ENCODE data around the gene CRIM1.

CRIM1 gene

DNA sequence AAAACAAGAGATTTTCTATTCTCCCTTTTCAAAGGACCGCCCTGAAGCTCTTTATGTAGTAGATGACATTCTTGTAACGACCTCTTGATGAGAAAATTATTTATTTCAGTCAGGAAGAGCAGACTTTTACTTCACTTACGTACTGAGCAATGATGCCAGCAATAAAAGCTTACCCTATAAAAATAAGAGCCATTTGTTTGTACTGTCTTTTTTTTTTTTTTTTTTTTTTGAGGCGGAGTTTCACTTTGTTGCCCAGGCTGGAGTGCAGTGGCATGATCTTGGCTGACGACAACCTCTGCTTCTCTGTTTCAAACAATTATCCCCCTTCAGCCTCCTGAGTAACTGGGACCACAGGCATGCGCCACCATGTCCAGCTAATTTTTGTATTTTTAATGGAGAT, 39.2 kb downstream of the CRIM1 start:
- no peaks in the 10 kb centered on the region for H3K9me3 Mint-ChIP-seq
- no peak for ATAC-seq
- no peak overlapping the region for H3K4me3 Mint-ChIP-seq
- no peak overlapping the region for H3K27ac Mint-ChIP-seq
- H3K27me3 Mint-ChIP-seq = no peaks in the 10 kb centered on the region
- H3K4me1 Mint-ChIP-seq = no peaks in the 10 kb centered on the region
- no peaks in the 10 kb centered on the region for H3K36me3 Mint-ChIP-seq

DNA sequence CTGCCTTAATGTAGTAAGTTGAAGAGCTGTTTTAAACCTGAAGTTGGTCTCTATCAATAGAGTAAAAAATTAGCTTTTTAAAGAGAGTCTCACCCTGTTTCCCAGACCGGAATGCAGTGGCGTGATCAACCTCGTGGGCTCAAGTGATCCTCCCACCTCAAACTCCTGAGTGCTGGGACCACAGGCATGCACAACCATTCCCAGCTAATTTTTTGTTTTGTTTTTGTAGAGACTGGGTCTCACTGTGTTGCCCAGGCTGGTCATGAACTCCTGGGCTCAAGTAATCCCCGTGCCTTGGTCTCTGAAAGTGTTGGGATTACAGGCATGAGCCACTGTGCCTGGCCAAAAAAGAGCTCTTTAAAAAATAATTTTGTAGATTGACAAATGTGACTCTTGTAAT, 40.3 kb downstream of the CRIM1 start:
- no peaks in the 10 kb centered on the region for H3K36me3 Mint-ChIP-seq
- no peaks in the 10 kb centered on the region for H3K9me3 Mint-ChIP-seq
- H3K27ac Mint-ChIP-seq = no peak overlapping the region
- H3K27me3 Mint-ChIP-seq = no peaks in the 10 kb centered on the region
- H3K4me3 Mint-ChIP-seq = no peak overlapping the region
- ATAC-seq = no peak
- no peaks in the 10 kb centered on the region for H3K4me1 Mint-ChIP-seq

DNA sequence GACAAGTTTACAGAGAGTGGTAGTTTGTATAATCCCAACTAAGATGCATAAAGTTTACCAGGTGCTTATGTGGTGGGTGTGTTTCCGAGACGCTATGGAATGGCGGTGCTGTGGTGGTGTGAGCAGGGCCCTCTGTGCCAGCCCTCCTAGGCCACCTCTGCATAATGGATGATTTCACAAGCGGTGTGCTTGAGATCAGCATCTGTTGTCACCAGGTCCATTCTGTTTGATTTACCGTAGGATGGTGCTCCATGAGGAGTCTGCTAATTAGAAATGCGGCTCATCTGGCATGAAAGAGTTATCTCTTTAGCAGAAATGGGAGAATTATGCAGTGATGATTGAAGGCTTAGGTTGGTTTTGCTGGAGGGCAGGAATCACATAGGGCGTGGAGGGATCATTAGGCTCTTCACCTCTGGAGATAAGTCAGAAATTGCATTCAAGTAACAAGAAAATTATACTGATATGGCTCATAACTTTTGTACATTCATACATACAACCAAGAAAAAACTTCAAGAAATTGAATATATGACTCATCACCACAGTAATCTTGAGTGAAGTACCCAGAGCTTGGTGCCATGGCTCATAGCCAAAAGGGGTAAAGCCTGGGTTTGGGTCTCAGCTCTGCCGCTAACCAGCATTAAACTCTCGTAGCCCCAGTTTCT, 41.4 kb downstream of the CRIM1 start:
- H3K36me3 Mint-ChIP-seq = no peaks in the 10 kb centered on the region
- H3K4me3 Mint-ChIP-seq = no peak overlapping the region
- H3K4me1 Mint-ChIP-seq = no peaks in the 10 kb centered on the region
- H3K27ac Mint-ChIP-seq = no peak overlapping the region
- no peaks in the 10 kb centered on the region for H3K9me3 Mint-ChIP-seq
- H3K27me3 Mint-ChIP-seq = no peaks in the 10 kb centered on the region
- no peak for ATAC-seq

DNA sequence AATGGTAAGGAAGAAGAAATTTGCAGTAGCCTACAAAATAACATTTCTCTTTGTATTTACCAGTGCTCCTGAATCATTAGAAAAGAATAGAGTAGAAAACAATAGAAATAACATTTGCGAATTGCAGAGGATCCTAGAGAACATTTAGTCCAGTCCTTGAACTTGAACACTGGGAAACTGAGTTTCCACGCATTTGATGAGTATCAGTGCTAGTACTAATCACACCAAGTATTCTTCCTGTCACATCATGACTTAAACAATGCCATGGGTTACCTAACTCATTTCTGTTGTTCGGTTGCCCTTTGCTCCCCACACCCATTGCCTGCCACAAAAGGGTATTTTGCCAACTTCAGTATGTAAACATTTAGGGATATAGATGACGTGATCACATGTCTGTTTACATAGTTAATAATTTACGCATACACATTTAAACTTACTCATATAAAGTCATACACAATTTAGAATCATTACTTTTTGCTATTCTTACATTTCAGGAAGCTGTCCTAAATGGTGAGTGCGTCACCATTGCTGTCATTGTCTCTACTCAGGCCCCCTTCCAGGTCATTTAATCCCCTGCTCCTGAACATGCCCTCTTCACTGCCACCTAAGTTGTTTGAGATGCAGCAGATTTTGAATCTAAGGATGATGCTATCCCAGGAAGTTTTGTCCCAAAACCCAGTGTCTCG, 42.3 kb downstream of the CRIM1 start:
- no peak for ATAC-seq
- Mint-ChIP-seq H3K27me3 (no peaks in the 10 kb centered on the region), H3K4me1 (no peaks in the 10 kb centered on the region), H3K9me3 (no peaks in the 10 kb centered on the region), H3K4me3 (no peak overlapping the region), H3K36me3 (no peaks in the 10 kb centered on the region), H3K27ac (no peak overlapping the region)

DNA sequence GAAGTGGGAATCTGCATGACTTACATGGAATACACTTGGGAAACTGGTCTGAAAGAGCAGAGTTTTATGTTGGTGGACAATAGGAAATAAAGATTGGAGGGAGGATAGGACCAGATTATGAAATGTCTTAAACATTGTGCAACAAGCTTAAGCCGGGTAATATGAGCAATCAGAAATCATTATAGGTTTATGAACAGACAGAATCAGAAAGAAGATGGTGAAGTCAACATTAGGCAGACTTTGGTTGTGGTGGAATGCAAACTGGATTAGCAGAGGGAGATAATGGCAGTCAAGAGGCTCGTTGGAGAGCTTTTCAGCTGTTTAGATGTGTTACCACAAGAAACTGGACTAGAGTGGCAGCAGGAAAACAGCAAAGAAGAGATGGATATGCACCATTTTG, 43.5 kb downstream of the CRIM1 start:
- H3K4me3 Mint-ChIP-seq = no peak overlapping the region
- no peaks in the 10 kb centered on the region for H3K36me3 Mint-ChIP-seq
- no peak overlapping the region for H3K27ac Mint-ChIP-seq
- no peaks in the 10 kb centered on the region for H3K9me3 Mint-ChIP-seq
- H3K27me3 Mint-ChIP-seq = no peaks in the 10 kb centered on the region
- H3K4me1 Mint-ChIP-seq = no peaks in the 10 kb centered on the region
- ATAC-seq = no peak

DNA sequence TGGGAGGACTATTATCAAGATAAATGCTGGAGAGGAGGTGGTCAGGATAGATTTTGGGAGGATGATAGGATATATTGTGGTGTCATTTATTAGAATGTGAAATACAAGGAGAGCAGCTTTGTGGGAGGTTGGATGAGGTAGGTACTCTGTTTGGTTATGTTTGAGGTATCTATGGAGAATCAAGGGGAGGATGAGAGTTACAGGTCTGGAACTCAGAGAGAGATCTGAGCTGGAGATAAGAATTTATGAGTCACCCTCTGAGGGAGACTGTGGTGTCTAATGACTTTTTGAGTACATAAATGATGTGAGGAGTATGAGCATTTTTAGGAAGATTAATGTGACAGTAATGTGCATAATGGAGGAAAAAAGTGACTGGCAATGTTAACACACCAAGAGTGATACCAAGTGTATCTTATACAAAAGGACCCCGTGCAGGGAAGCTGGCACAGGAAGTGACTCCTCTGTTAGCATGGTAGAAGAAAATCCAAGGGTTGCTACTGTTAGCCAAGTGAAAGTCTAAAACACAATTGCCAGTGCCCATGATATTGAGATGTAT, 48.2 kb downstream of the CRIM1 start:
- Mint-ChIP-seq H3K36me3 (no peaks in the 10 kb centered on the region), H3K4me3 (no peak overlapping the region), H3K9me3 (no peaks in the 10 kb centered on the region), H3K27ac (no peak overlapping the region), H3K4me1 (no peaks in the 10 kb centered on the region), H3K27me3 (no peaks in the 10 kb centered on the region)
- no peak for ATAC-seq

DNA sequence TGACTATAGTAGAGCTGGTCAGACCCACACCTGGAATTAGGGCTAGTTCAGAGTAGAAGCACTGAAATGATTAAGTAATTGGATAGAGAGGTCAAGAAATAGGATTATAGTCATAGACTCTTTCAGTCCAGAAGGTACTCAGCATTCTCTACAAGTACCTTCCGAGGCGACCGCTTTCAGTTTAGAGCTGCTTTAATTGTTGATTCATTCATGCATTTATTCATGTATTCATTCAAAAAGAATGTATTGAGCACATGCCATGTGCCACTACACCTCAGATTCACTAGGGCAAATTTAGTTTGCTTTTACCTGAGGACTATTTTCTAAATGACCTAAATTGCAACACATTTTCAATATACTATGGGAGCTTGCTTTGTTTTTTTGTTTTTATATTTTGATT, 48.7 kb downstream of the CRIM1 start:
- no peak overlapping the region for H3K4me3 Mint-ChIP-seq
- no peak for ATAC-seq
- no peak overlapping the region for H3K27ac Mint-ChIP-seq
- no peaks in the 10 kb centered on the region for H3K4me1 Mint-ChIP-seq
- no peaks in the 10 kb centered on the region for H3K27me3 Mint-ChIP-seq
- no peaks in the 10 kb centered on the region for H3K36me3 Mint-ChIP-seq
- H3K9me3 Mint-ChIP-seq = no peaks in the 10 kb centered on the region

DNA sequence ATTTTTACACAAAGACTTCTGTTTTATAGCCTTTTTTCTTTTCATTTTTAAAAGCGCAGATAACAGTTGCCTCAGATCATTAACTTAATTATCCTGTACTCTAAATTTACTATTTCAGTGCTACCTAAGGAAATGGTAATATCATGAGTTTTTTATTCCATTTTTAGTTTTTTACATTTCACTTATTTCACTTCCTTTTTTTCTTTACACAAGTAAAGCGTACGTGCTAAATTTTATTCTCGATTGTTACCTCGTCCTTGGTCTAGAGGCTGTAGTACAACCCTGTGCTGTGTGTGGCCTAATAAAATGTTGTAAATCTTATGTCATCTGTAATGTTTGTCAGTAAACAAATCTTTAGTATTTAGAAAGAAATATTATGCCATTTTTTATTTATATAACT, 49.2 kb downstream of the CRIM1 start:
- Mint-ChIP-seq H3K27ac (no peak overlapping the region), H3K36me3 (no peaks in the 10 kb centered on the region), H3K4me3 (no peak overlapping the region), H3K4me1 (no peaks in the 10 kb centered on the region), H3K27me3 (no peaks in the 10 kb centered on the region), H3K9me3 (no peaks in the 10 kb centered on the region)
- ATAC-seq = no peak

DNA sequence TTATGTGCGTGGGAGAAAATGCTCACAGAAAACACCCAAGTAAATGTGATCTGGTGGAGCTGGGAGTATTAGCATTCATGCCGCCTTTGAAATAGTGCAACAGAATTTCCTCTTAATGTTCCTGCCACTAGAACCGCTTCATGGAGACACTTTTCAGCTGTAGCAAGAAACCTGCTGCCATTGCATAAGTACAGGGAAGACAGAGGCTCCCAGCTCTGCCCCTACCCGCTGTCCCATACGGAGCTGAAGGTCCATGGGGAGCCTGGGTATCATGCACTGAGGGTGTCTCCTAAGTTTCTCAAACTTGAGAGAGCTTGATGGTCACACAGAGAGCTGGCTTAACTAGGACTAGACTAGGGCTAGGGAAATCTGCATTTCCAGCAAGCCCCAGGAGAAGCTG, 49.6 kb downstream of the CRIM1 start:
- H3K27ac Mint-ChIP-seq = no peak overlapping the region
- H3K4me1 Mint-ChIP-seq = no peaks in the 10 kb centered on the region
- H3K36me3 Mint-ChIP-seq = no peaks in the 10 kb centered on the region
- H3K27me3 Mint-ChIP-seq = no peaks in the 10 kb centered on the region
- no peaks in the 10 kb centered on the region for H3K9me3 Mint-ChIP-seq
- H3K4me3 Mint-ChIP-seq = no peak overlapping the region
- ATAC-seq = no peak

DNA sequence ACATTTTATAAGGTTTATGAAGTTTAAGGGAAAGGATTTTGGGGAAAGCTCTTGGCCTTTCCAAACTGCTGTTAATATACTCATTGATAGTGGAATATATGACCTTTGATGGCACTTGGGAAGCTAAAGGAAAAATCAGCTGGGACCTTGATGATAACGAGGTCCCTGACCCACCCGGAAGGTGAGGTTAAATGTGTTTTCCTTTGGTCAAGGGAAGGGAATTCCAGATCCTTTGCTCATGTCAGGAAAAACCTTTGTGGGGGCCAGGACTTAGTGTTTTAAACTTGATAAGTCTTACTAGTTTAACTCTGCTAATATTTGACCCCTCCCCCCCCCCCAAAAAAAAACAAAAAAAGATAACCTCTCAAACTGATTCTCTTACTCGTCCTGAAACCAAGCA, 50.7 kb downstream of the CRIM1 start:
- Mint-ChIP-seq H3K27me3 (no peaks in the 10 kb centered on the region), H3K4me3 (no peak overlapping the region), H3K36me3 (no peaks in the 10 kb centered on the region), H3K9me3 (no peaks in the 10 kb centered on the region), H3K4me1 (no peaks in the 10 kb centered on the region), H3K27ac (no peak overlapping the region)
- ATAC-seq = no peak

DNA sequence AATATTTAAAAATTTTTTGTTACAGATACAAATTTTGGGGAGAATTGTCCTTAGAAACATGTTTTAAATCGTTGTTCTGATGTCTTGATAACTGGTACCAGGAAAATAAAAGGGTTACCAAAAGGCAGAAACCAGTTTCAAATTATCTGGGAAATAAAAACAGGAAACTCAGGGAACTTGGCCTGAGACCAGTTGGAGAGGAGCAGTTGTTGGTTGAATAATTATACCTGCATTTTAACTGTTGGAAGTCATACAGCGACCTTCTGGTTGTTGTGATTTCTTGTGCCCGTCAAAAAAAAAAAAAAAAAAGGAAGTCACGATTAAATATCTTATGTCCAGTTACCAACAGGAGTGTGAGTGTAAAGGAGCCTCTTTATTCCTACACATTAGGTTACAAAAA, 51.8 kb downstream of the CRIM1 start:
- no peaks in the 10 kb centered on the region for H3K27me3 Mint-ChIP-seq
- no peak overlapping the region for H3K4me3 Mint-ChIP-seq
- no peak overlapping the region for H3K27ac Mint-ChIP-seq
- ATAC-seq = no peak
- H3K36me3 Mint-ChIP-seq = no peaks in the 10 kb centered on the region
- H3K4me1 Mint-ChIP-seq = no peaks in the 10 kb centered on the region
- no peaks in the 10 kb centered on the region for H3K9me3 Mint-ChIP-seq

DNA sequence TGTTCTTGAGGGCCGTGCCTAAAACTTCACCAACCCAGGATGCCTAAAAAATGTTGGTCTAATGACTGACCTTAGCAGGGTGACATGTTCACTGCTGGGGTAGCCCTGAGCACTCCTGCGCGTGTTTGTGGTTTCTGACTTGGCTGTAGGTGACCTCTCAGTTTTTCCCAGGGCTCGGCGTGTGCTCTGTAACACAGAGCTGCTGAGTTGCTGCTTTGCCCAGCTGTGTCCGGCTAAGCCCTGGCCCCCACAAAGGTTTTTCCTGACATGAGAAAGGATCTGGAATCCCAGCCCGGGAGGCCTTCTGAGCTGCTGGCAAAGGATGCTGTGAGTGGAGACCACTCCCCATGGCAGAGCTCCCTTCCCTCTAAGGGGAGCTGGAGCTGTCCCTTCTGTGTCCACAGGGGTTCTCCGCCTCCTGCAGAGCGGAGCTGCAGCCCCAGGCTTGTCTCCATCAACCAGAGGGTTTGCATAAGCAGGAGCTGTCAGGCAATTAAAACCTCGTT, 52.7 kb downstream of the CRIM1 start:
- no peaks in the 10 kb centered on the region for H3K9me3 Mint-ChIP-seq
- no peak for ATAC-seq
- no peaks in the 10 kb centered on the region for H3K27me3 Mint-ChIP-seq
- H3K36me3 Mint-ChIP-seq = no peaks in the 10 kb centered on the region
- H3K4me1 Mint-ChIP-seq = no peaks in the 10 kb centered on the region
- no peak overlapping the region for H3K27ac Mint-ChIP-seq
- H3K4me3 Mint-ChIP-seq = no peak overlapping the region

DNA sequence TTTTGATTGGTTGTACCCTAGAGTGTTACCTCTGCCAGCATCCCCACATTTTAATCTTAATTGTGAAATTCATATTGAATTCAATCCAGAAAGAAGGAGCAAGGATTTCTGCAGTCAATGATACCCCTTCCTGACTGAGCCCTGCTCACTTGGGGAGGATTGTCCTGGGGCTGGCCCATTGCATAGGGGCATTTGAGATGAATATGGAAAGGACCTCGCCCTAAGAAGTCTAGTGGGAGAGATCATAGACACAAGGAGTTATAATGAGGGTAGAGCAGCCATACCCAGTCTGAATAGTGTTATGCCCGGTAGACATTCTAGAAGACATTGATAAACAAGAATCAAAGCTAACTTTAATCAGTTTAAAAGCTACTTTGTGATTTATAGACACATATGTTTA, 53.8 kb downstream of the CRIM1 start:
- no peaks in the 10 kb centered on the region for H3K36me3 Mint-ChIP-seq
- H3K4me3 Mint-ChIP-seq = no peak overlapping the region
- ATAC-seq = no peak
- H3K27ac Mint-ChIP-seq = no peak overlapping the region
- no peaks in the 10 kb centered on the region for H3K27me3 Mint-ChIP-seq
- H3K4me1 Mint-ChIP-seq = no peaks in the 10 kb centered on the region
- no peaks in the 10 kb centered on the region for H3K9me3 Mint-ChIP-seq

DNA sequence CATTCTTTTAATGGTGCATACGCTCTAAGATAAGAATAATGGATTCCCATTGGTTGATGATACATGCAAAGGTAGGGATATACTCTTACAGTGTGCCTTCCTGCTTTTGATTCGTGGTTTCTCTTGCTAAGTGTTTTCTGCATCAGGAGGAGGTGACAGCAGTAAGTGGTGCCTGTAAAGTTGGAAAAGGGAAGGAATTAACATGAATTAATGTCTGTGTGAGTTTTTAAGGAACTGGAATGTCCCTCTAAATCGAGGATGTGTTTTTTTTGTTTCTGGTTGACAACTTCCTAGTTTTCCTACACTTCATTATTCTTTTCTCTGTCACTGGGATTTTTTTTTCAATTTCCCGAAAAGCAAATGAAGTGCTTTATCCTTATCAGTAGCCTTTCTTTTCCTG, 54.4 kb downstream of the CRIM1 start:
- H3K27me3 Mint-ChIP-seq = no peaks in the 10 kb centered on the region
- H3K36me3 Mint-ChIP-seq = no peaks in the 10 kb centered on the region
- no peak overlapping the region for H3K27ac Mint-ChIP-seq

DNA sequence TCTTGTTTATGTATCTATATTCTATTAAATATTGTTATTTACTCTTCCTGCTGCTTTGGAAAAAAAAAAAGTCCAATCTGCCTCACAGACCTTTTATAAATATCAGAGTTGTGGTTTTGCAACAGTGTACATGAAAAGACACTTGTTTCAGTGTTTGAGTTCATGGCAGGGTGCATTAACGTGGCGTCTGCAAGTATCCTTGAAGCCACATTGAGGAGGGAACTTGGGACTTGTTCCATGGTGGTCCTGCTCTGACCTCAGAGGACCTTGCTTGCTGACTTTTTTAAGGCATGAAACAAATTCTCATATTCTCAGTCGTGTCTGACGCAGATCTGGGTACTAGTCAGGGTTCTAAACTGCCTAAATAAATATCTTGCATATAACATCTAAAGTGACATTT, 55.1 kb downstream of the CRIM1 start:
- H3K36me3 Mint-ChIP-seq = no peaks in the 10 kb centered on the region
- ATAC-seq = no peak
- H3K4me1 Mint-ChIP-seq = no peaks in the 10 kb centered on the region
- no peaks in the 10 kb centered on the region for H3K27me3 Mint-ChIP-seq
- H3K9me3 Mint-ChIP-seq = no peaks in the 10 kb centered on the region
- no peak overlapping the region for H3K27ac Mint-ChIP-seq
- H3K4me3 Mint-ChIP-seq = no peak overlapping the region

More for the DNA sequence above, 54.4 kb downstream of the CRIM1 start:
- ATAC-seq = no peak
- Mint-ChIP-seq H3K4me3 (no peak overlapping the region), H3K9me3 (no peaks in the 10 kb centered on the region), H3K4me1 (no peaks in the 10 kb centered on the region)

DNA sequence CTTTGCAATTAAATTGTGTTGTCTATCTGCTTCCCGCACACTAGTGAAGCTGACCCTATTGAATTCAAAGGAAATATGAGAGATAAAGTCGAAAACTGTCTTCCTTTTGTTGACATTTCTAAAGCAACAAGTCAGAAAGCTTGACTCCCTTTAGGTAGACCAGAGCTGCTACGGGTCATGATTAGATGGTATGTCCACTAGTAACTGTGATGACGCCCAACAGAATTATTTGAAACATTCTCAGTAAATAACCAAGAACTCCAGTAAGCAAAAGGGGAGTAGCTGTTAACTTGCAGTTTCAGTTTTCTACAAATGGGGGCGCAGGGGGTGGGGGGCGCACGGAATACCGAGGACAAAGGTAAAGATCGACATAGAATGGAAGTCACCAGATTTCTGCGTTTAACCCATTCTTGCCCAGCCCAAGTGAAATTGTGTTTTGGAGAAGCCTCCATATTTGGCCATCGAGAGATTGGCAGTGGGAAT, 56.4 kb downstream of the CRIM1 start:
- H3K4me1 Mint-ChIP-seq = no peaks in the 10 kb centered on the region
- H3K9me3 Mint-ChIP-seq = no peaks in the 10 kb centered on the region
- H3K36me3 Mint-ChIP-seq = no peaks in the 10 kb centered on the region
- no peak overlapping the region for H3K27ac Mint-ChIP-seq
- H3K27me3 Mint-ChIP-seq = no peaks in the 10 kb centered on the region
- no peak overlapping the region for H3K4me3 Mint-ChIP-seq
- ATAC-seq = no peak
